CD4-positive, alpha-beta memory T cell (primary cell): Measurements from ENCODE around the gene OR13C2. TPM values are rescaled to one million over a fixed set of nuclear protein-coding genes. Genes with fewer than 3 reads are reported as not detected.
"Not testable (repeated sequence)": the region's sequence is repeated elsewhere in the genome, so short reads cannot be mapped to it uniquely, and the experiment has no call there.

Experiments
- CTCF ChIA-PET: fragments of 350-600 bp; sonication (Branson Sonifier 250); formaldehyde crosslinking; loops from one replicate; lab custom pipeline; 2021; ENCODE audit warnings: inconsistent platforms; ENCODE audit not compliant: partially characterized antibody; lab: Charles Lee
- POLR2A ChIA-PET: fragments of 350-600 bp; sonication (Branson Sonifier 250); formaldehyde crosslinking; loops from one replicate; lab custom pipeline; 2021; ENCODE audit not compliant: partially characterized antibody; lab: Charles Lee
- DNase-seq, 5 donors: peaks; one replicate each; pipeline versions ENCODE4 v3.0.0 to v3.0.0-alpha.2; 2020 to 2022; ENCODE audit warnings: mixed read lengths in 1 of 5
- H3K27ac ChIP-seq: one replicate; pipeline ENCODE4 v1.7.0; 2013; ENCODE audit warnings: low read depth, low read length
- H3K27me3 ChIP-seq: 2 replicates; pipeline ENCODE4 v1.7.0; 2013; ENCODE audit warnings: mild to moderate bottlenecking, low read length, moderate library complexity; ENCODE audit not compliant: insufficient read depth
- H3K36me3 ChIP-seq: 2 replicates; pipeline ENCODE4 v1.7.0; 2013; ENCODE audit warnings: mild to moderate bottlenecking, low read length, moderate library complexity; ENCODE audit not compliant: insufficient read depth
- H3K4me1 ChIP-seq: 2 replicates; pipeline ENCODE4 v1.7.0; 2013; ENCODE audit warnings: mild to moderate bottlenecking, low read length, moderate library complexity; ENCODE audit not compliant: insufficient read depth
- H3K4me3 ChIP-seq, 2 donors: one replicate each; pipeline ENCODE4 v1.7.0; 2013; ENCODE audit warnings: low read length in 2 of 2, mild to moderate bottlenecking in 1 of 2
- H3K9me3 ChIP-seq, 2 donors: one replicate each; pipeline ENCODE4 v1.7.0; 2013; ENCODE audit warnings: low read length in 2 of 2, control low read depth in 1 of 2; ENCODE audit not compliant: control insufficient read depth in 1 of 2
- H3K27ac Mint-ChIP-seq, 7 donors: one replicate each; pipeline ENCODE4 v1.8.0; 2020 to 2021; ENCODE audit warnings: mixed read lengths in 7 of 7, mild to moderate bottlenecking in 6 of 7, inconsistent platforms in 3 of 7, moderate library complexity in 3 of 7
- H3K27me3 Mint-ChIP-seq, 2 donors: one replicate each; pipeline ENCODE4 v1.8.0; 2020 to 2021; ENCODE audit warnings: mixed read lengths in 2 of 2
- H3K36me3 Mint-ChIP-seq, 2 donors: one replicate each; pipeline ENCODE4 v1.8.0; 2020 to 2021; ENCODE audit warnings: mixed read lengths in 2 of 2, inconsistent platforms in 1 of 2, mild to moderate bottlenecking in 1 of 2
- H3K4me1 Mint-ChIP-seq, 4 donors: one replicate each; pipeline ENCODE4 v1.8.0; 2020 to 2021; ENCODE audit warnings: mixed read lengths in 4 of 4, mild to moderate bottlenecking in 1 of 4
- H3K4me3 Mint-ChIP-seq, 8 donors: one replicate each; pipeline ENCODE4 v1.8.0; 2020 to 2021; ENCODE audit warnings: mixed read lengths in 8 of 8, mild to moderate bottlenecking in 7 of 8, moderate library complexity in 6 of 8, inconsistent platforms in 3 of 8
- H3K9me3 Mint-ChIP-seq, 8 donors: one replicate each; pipeline ENCODE4 v1.8.0; 2020 to 2021; ENCODE audit warnings: mixed read lengths in 8 of 8, mild to moderate bottlenecking in 5 of 8, inconsistent platforms in 3 of 8, moderate library complexity in 1 of 8
- intact Hi-C: fragments of 100-400 bp; cut with micrococcal nuclease; formaldehyde crosslinking; loops from one replicate; pipeline ENCODE4 v1.15.1; 2023
- polyA plus RNA-seq, 2 donors: library from polyadenylated mRNA; unstranded; fragments of 300-500 nt; fragmentation: Illumina TruSeq; gene quantifications; one replicate each; pipeline ENCODE4 v1.2.3, GENCODE V29; 2021
- total RNA-seq, 2 experiments: library from RNA; stranded (reverse); gene quantifications; one replicate each; pipeline ENCODE4 v1.2.3, GENCODE V29; 2021

Gene OR13C2, protein sequence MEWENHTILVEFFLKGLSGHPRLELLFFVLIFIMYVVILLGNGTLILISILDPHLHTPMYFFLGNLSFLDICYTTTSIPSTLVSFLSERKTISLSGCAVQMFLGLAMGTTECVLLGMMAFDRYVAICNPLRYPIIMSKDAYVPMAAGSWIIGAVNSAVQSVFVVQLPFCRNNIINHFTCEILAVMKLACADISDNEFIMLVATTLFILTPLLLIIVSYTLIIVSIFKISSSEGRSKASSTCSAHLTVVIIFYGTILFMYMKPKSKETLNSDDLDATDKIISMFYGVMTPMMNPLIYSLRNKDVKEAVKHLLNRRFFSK
- total RNA-seq (not detected), polyA plus RNA-seq (not detected)

- not testable (repeated sequence) for H3K9me3 Mint-ChIP-seq, H3K4me1 Mint-ChIP-seq
Observed at GRCh38 chr9:104605527-104605926, at the start of gene OR13C2. TSS of gene OR13C2 (minus strand) at chr9:104605627. CDS start at chr9:104605627, 0 bp downstream.

DNA sequence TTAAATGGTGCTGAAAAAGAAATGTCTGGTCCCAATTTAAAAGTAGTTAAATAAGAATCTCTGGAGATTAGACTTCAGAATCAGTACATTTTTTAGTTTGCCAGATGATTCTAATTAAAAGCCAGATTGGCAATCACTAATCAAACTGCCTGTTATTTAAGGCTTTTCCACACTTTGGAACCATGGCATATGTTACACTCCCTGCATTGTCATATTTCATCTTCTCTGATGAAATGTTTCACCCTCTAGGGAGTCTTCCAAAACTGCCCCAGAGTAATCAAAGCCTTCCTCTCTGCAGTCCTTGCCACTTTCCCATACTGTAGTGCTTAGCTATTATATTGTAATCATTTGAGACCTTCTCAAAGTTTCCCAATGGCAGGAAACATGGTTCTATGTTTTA lies 30.0 kb upstream of the OR13C2 start:
- H3K4me3 Mint-ChIP-seq, result no peak overlapping the region
- no peaks in the 10 kb centered on the region for H3K4me1 Mint-ChIP-seq
- CTCF ChIA-PET, result no interaction called here
- no peak overlapping the region for H3K27ac Mint-ChIP-seq
- no peak overlapping the region for H3K27ac ChIP-seq
- H3K4me1 ChIP-seq, result no peaks in the 10 kb centered on the region
- H3K9me3 Mint-ChIP-seq, result peaks cover 0 to 31% (median 24%) of the 10 kb centered on the region in 8 donors
- no peak overlapping the region for H3K4me3 ChIP-seq
- H3K9me3 ChIP-seq, result no peaks in the 10 kb centered on the region
- no peaks in the 10 kb centered on the region for H3K27me3 ChIP-seq
- H3K36me3 ChIP-seq, result no peaks in the 10 kb centered on the region
- no peaks in the 10 kb centered on the region for H3K27me3 Mint-ChIP-seq
- intact Hi-C loops, result no loop called here
- POLR2A ChIA-PET, result no interaction called here
- DNase-seq, result no peak
- peaks cover 0 to 1% of the 10 kb centered on the region in 2 donors for H3K36me3 Mint-ChIP-seq

More at GRCh38 chr9:104605527-104605926, at the start of gene OR13C2:
- H3K27me3 Mint-ChIP-seq, H3K9me3 ChIP-seq, H3K36me3 Mint-ChIP-seq, H3K4me3 Mint-ChIP-seq, H3K27ac ChIP-seq, POLR2A ChIA-PET, CTCF ChIA-PET, H3K27me3 ChIP-seq, H3K27ac Mint-ChIP-seq, H3K4me3 ChIP-seq, DNase-seq, H3K4me1 ChIP-seq, intact Hi-C loops, H3K36me3 ChIP-seq: not testable (repeated sequence)

DNA sequence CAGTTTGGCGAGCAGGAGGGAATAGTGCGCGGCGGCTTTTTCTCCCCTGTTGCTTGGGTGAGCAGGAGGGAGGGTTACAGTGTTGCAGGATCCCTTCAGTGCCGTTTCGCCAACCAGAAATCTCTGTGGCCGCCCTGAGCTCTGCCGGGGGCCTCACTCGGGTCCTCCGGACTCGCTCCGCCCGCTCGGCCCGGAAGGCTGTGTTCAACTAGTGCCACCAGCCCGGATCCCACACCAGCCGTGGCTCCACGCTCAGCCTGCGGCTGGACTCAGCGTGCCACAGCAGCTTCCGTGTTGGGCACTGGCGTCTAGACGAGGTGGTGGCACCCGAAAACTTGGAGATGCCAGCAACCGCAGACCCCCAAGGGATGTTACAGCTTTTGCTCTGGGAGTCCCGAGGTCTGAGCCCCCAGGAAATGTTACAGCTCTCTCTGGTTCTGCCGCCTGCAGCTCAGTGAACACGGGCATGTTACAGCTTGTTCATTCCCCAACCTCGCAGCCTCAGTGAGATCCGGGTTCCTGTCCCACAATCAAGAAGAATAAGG lies 28.6 kb upstream of the OR13C2 start:
- H3K4me3 Mint-ChIP-seq, result no peak overlapping the region
- H3K36me3 ChIP-seq, result no peaks in the 10 kb centered on the region
- H3K27ac ChIP-seq, result no peak overlapping the region
- no peaks in the 10 kb centered on the region for H3K4me1 ChIP-seq
- intact Hi-C loops, result no loop called here
- no peak overlapping the region for H3K27ac Mint-ChIP-seq
- no peaks in the 10 kb centered on the region for H3K4me1 Mint-ChIP-seq
- peaks cover 0 to 1% of the 10 kb centered on the region in 2 donors for H3K36me3 Mint-ChIP-seq
- H3K9me3 Mint-ChIP-seq, result peaks cover 0 to 24% (median 15%) of the 10 kb centered on the region in 8 donors
- no peak for DNase-seq
- H3K27me3 Mint-ChIP-seq, result no peaks in the 10 kb centered on the region
- no peak overlapping the region for H3K4me3 ChIP-seq
- CTCF ChIA-PET, result no interaction called here
- POLR2A ChIA-PET, result no interaction called here
- H3K27me3 ChIP-seq, result no peaks in the 10 kb centered on the region
- no peaks in the 10 kb centered on the region for H3K9me3 ChIP-seq

DNA sequence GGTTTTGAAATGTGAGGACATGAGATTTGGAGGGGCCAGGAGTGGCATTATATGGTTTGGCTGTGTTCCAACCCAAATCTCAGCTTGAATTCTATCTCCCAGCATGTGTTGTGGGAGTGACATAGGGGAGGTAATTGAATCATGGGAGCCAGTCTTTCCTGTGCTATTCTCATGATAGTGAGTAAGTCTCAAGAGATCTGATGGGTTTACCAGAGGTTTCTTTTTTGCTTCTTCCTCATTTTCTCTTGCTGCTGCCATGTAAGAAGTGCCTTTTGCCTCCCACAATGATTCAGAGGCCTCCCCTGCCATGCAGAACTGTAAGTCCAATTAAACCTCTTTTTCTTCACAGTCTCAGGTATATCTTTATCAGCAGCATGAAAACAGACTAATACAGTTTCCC lies 20.5 kb upstream of the OR13C2 start:
- DNase-seq, H3K9me3 ChIP-seq, H3K27me3 ChIP-seq, H3K4me1 ChIP-seq, H3K4me1 Mint-ChIP-seq, H3K4me3 ChIP-seq, CTCF ChIA-PET, H3K4me3 Mint-ChIP-seq, H3K27ac Mint-ChIP-seq, H3K27ac ChIP-seq, H3K36me3 ChIP-seq, H3K27me3 Mint-ChIP-seq, POLR2A ChIA-PET, intact Hi-C loops, H3K36me3 Mint-ChIP-seq: not testable (repeated sequence)
- H3K9me3 Mint-ChIP-seq, result peaks cover 0 to 25% (median 6%) of the 10 kb centered on the region in 8 donors

GRCh38 chr9:104618104-104618503 lies 12.7 kb upstream of the OR13C2 start, which contains the start of gene OR13C9:
TSS of gene OR13C9 (minus strand) at chr9:104618204. CDS start at chr9:104618204, 0 bp downstream.
- Histone ChIP-seq H3K4me3 (no peak within 1 kb of the TSS), H3K36me3 (no peaks in the 10 kb centered on the region), H3K27ac (no peak within 1 kb of the TSS), H3K9me3 (no peaks in the 10 kb centered on the region), H3K27me3 (no peaks in the 10 kb centered on the region), H3K4me1 (no peaks in the 10 kb centered on the region)
- intact Hi-C loops, result no loop called here
- Mint-ChIP-seq H3K4me1 (no peaks in the 10 kb centered on the region), H3K27me3 (no peaks in the 10 kb centered on the region), H3K36me3 (no peaks in the 10 kb centered on the region), H3K9me3 (peaks cover 0 to 11% (median under 1%) of the 10 kb centered on the region in 8 donors), H3K27ac (no peak within 1 kb of the TSS), H3K4me3 (no peak within 1 kb of the TSS)
- ChIA-PET CTCF (no interaction called here), POLR2A (no interaction called here)
- no peak for DNase-seq

- no peak for DNase-seq
- Histone ChIP-seq H3K4me3 (no peak overlapping the region), H3K9me3 (no peaks in the 10 kb centered on the region), H3K27me3 (no peaks in the 10 kb centered on the region), H3K36me3 (no peaks in the 10 kb centered on the region), H3K4me1 (no peaks in the 10 kb centered on the region), H3K27ac (no peak overlapping the region)
- Mint-ChIP-seq H3K4me1 (no peaks in the 10 kb centered on the region), H3K27me3 (peaks cover 0 to 2% of the 10 kb centered on the region in 2 donors), H3K36me3 (no peaks in the 10 kb centered on the region), H3K4me3 (no peak overlapping the region), H3K27ac (no peak overlapping the region), H3K9me3 (peaks cover 0 to 8% (median under 1%) of the 10 kb centered on the region in 8 donors)
- ChIA-PET CTCF (no interaction called here), POLR2A (no interaction called here)
- intact Hi-C loops, result no loop called here
Observed at GRCh38 chr9:104617418-104617817, 12.0 kb upstream of the OR13C2 start.

GRCh38 chr9:104611213-104611612 lies 5.8 kb upstream of the OR13C2 start:
- no peak overlapping the region for H3K27ac Mint-ChIP-seq
- H3K4me3 Mint-ChIP-seq, result no peak overlapping the region
- Histone ChIP-seq H3K36me3 (no peaks in the 10 kb centered on the region), H3K4me1 (no peaks in the 10 kb centered on the region), H3K4me3 (no peak overlapping the region), H3K27ac (no peak overlapping the region), H3K27me3 (no peaks in the 10 kb centered on the region), H3K9me3 (no peaks in the 10 kb centered on the region)
- POLR2A ChIA-PET, result no interaction called here
- H3K36me3 Mint-ChIP-seq, result no peaks in the 10 kb centered on the region
- CTCF ChIA-PET, result no interaction called here
- peaks cover 0 to 2% of the 10 kb centered on the region in 2 donors for H3K27me3 Mint-ChIP-seq
- DNase-seq, result no peak
- peaks cover 0 to 7% (median 0%) of the 10 kb centered on the region in 8 donors for H3K9me3 Mint-ChIP-seq
- H3K4me1 Mint-ChIP-seq, result no peaks in the 10 kb centered on the region
- intact Hi-C loops, result no loop called here
